ENCODE data around the gene ZNF296. TPM values are rescaled to one million over a fixed set of nuclear protein-coding genes. Genes with fewer than 3 reads are reported as not detected.

ZNF296 gene
- total RNA-seq, 1 donor from 2014 or later: not detected

- Histone ChIP-seq H3F3A (ENCODE audit: low read depth) (no peaks in the 10 kb centered on the region), H3K79me2 (ENCODE audit: low read depth) (no peaks in the 10 kb centered on the region), H4K20me1 (ENCODE audit: low read depth) (peaks cover 4% of the 10 kb centered on the region), H3K27ac (no peak overlapping the region), H3K36me3 (no peaks in the 10 kb centered on the region), H3K4me2 (no peak overlapping the region), H3K9ac (no peak overlapping the region), H3K9me3 (ENCODE audit: low read depth) (no peaks in the 10 kb centered on the region), H2AFZ (replicated peaks) (no peak overlapping the region), H3K4me3 (no peak overlapping the region), H3K27me3 (no peaks in the 10 kb centered on the region), H3K4me1 (no peaks in the 10 kb centered on the region)
- Mint-ChIP-seq H3K27ac (no peak overlapping the region), H3K4me1 (no peaks in the 10 kb centered on the region), H3K9me3 (no peaks in the 10 kb centered on the region), H3K4me3 (no peak overlapping the region), H3K36me3 (peaks cover 7% of the 10 kb centered on the region), H3K27me3 (ENCODE audit: insufficient read depth, low read depth) (peaks cover 4% of the 10 kb centered on the region)
- TF ChIP-seq CTCF (IDR thresholded peaks at IDR 0.05): no peak
- TF ChIP-seq EZH2phosphoT487 (IDR thresholded peaks at IDR 0.05): no peak
- no peak for TF ChIP-seq EZH2 (IDR thresholded peaks at IDR 0.05)
- DNase-seq (ENCODE audit: low spot score): no peak
Measured at GRCh38 chr19:45068041-45068440, 8.2 kb downstream of the ZNF296 start.

GRCh38 chr19:45066921-45067661 is 9.2 kb downstream of the ZNF296 start:
- TF ChIP-seq EZH2phosphoT487 (IDR thresholded peaks at IDR 0.05) (no peak), EZH2 (IDR thresholded peaks at IDR 0.05) (no peak), CTCF (IDR thresholded peaks at IDR 0.05) (no peak)
- no peak overlapping the region for H3K27ac Mint-ChIP-seq
- Histone ChIP-seq H3K79me2 (ENCODE audit: low read depth) (no peaks in the 10 kb centered on the region), H3K4me1 (no peaks in the 10 kb centered on the region), H3F3A (ENCODE audit: low read depth) (no peaks in the 10 kb centered on the region), H3K27ac (no peak overlapping the region), H3K9ac (no peak overlapping the region), H3K4me2 (no peak overlapping the region), H2AFZ (replicated peaks) (no peak overlapping the region), H3K36me3 (no peaks in the 10 kb centered on the region), H3K27me3 (no peaks in the 10 kb centered on the region), H3K9me3 (ENCODE audit: low read depth) (no peaks in the 10 kb centered on the region), H4K20me1 (ENCODE audit: low read depth) (peaks cover 4% of the 10 kb centered on the region), H3K4me3 (no peak overlapping the region)
- H3K27me3 Mint-ChIP-seq (ENCODE audit: insufficient read depth, low read depth): peaks cover 2% of the 10 kb centered on the region
- peaks cover 11% of the 10 kb centered on the region for H3K36me3 Mint-ChIP-seq
- H3K4me3 Mint-ChIP-seq: no peak overlapping the region
- H3K4me1 Mint-ChIP-seq: no peaks in the 10 kb centered on the region
- H3K9me3 Mint-ChIP-seq: no peaks in the 10 kb centered on the region
- DNase-seq (ENCODE audit: low spot score): no peak

GRCh38 chr19:45063851-45064801 is 12.2 kb downstream of the ZNF296 start:
- Mint-ChIP-seq H3K4me1 (no peaks in the 10 kb centered on the region), H3K27ac (no peak overlapping the region), H3K4me3 (no peak overlapping the region), H3K36me3 (peaks cover 22% of the 10 kb centered on the region), H3K27me3 (ENCODE audit: insufficient read depth, low read depth) (peaks cover 3% of the 10 kb centered on the region), H3K9me3 (no peaks in the 10 kb centered on the region)
- Histone ChIP-seq H3K27me3 (no peaks in the 10 kb centered on the region), H3K9me3 (ENCODE audit: low read depth) (no peaks in the 10 kb centered on the region), H3K4me2 (no peak overlapping the region), H4K20me1 (ENCODE audit: low read depth) (peaks cover 17% of the 10 kb centered on the region), H3F3A (ENCODE audit: low read depth) (peaks cover 2% of the 10 kb centered on the region), H3K36me3 (peaks cover 5% of the 10 kb centered on the region), H3K27ac (no peak overlapping the region), H3K4me1 (no peaks in the 10 kb centered on the region), H2AFZ (replicated peaks) (no peak overlapping the region), H3K9ac (no peak overlapping the region), H3K79me2 (ENCODE audit: low read depth) (no peaks in the 10 kb centered on the region), H3K4me3 (no peak overlapping the region)
- DNase-seq (ENCODE audit: low spot score): no peak
- TF ChIP-seq EZH2 (IDR thresholded peaks at IDR 0.05) (no peak), EZH2phosphoT487 (IDR thresholded peaks at IDR 0.05) (no peak), CTCF (IDR thresholded peaks at IDR 0.05) (no peak)

Data from neural progenitor cell (in vitro differentiated cells).